ENCODE measurements around the gene NRXN2. TPM values are rescaled to one million over a fixed set of nuclear protein-coding genes. Genes with fewer than 3 reads are reported as not detected.
A peak's percentile ranks its signal among the peaks of the same experiment; 100 is the strongest.

NRXN2 gene
- total RNA-seq, 2 donors from 2014 or later: 0.85 to 1.4 TPM

- Histone ChIP-seq H3K4me1 (no peaks in the 10 kb centered on the region), H3K27ac (no peak overlapping the region), H3K4me3 (no peak overlapping the region), H3K9me3 (no peaks in the 10 kb centered on the region), H3K36me3 (no peaks in the 10 kb centered on the region), H3K27me3 (no peaks in the 10 kb centered on the region)
- no peak for TF ChIP-seq CTCF (IDR thresholded peaks at IDR 0.05)
- DNase-seq (ENCODE audit: low spot score): no peak
Observed at GRCh38 chr11:64654439-64654838, 68.6 kb downstream of the NRXN2 start.

- H3K4me3 ChIP-seq: no peak overlapping the region
- no peak overlapping the region for H3K27ac ChIP-seq
- no peaks in the 10 kb centered on the region for H3K9me3 ChIP-seq
- no peak for DNase-seq (ENCODE audit: low spot score)
- H3K36me3 ChIP-seq: no peaks in the 10 kb centered on the region
- no peaks in the 10 kb centered on the region for H3K4me1 ChIP-seq
- TF ChIP-seq CTCF (IDR thresholded peaks at IDR 0.05): peak; percentile 2 to 23
- no peaks in the 10 kb centered on the region for H3K27me3 ChIP-seq
Observed at GRCh38 chr11:64653388-64653973, 69.5 kb downstream of the NRXN2 start.

- H3K27ac ChIP-seq: no peak overlapping the region
- no peaks in the 10 kb centered on the region for H3K36me3 ChIP-seq
- H3K4me1 ChIP-seq: no peaks in the 10 kb centered on the region
- TF ChIP-seq CTCF (IDR thresholded peaks at IDR 0.05): peak; percentile 87 to 93
- DNase-seq (ENCODE audit: low spot score): peak; percentile 78
- no peaks in the 10 kb centered on the region for H3K9me3 ChIP-seq
- no peak overlapping the region for H3K4me3 ChIP-seq
- no peaks in the 10 kb centered on the region for H3K27me3 ChIP-seq
Observed at GRCh38 chr11:64652586-64653387, 70.2 kb downstream of the NRXN2 start.

- H3K27ac ChIP-seq: no peak overlapping the region
- peak in 1 of 2 donors; percentile 53 for TF ChIP-seq CTCF (IDR thresholded peaks at IDR 0.05)
- no peaks in the 10 kb centered on the region for H3K36me3 ChIP-seq
- H3K4me1 ChIP-seq: no peaks in the 10 kb centered on the region
- no peaks in the 10 kb centered on the region for H3K9me3 ChIP-seq
- H3K4me3 ChIP-seq: no peak overlapping the region
- H3K27me3 ChIP-seq: no peaks in the 10 kb centered on the region
- no peak for DNase-seq (ENCODE audit: low spot score)
Observed at GRCh38 chr11:64650923-64651523, 72.0 kb downstream of the NRXN2 start.

GRCh38 chr11:64649291-64649697 lies 73.7 kb downstream of the NRXN2 start:
- DNase-seq (ENCODE audit: low spot score): no peak
- H3K27ac ChIP-seq: no peak overlapping the region
- no peaks in the 10 kb centered on the region for H3K27me3 ChIP-seq
- no peak overlapping the region for H3K4me3 ChIP-seq
- no peaks in the 10 kb centered on the region for H3K4me1 ChIP-seq
- TF ChIP-seq CTCF (IDR thresholded peaks at IDR 0.05): peak; percentile 12 to 57
- H3K9me3 ChIP-seq: no peaks in the 10 kb centered on the region
- no peaks in the 10 kb centered on the region for H3K36me3 ChIP-seq

All from right atrium auricular region (tissue), 2 donors.